Measurements from ENCODE around the gene MYCN.

MYCN gene

GRCh38 chr2:15993666-15994065 is 53.3 kb downstream of the MYCN start:
- H3K4me3 ChIP-seq (ENCODE audit: low read depth, low read length), result no peak overlapping the region
- DNase-seq (ENCODE audit: low read depth), result no peak
- TF ChIP-seq CTCF (IDR thresholded peaks at IDR 0.05; ENCODE audit: control insufficient read depth, extremely low read depth, insufficient read depth), result no peak

- TF ChIP-seq CTCF (IDR thresholded peaks at IDR 0.05; ENCODE audit: control insufficient read depth, extremely low read depth, insufficient read depth), result no peak
- H3K4me3 ChIP-seq (ENCODE audit: low read depth, low read length), result no peak overlapping the region
- DNase-seq (ENCODE audit: low read depth), result no peak
Observed at GRCh38 chr2:15995603-15996002, 55.3 kb downstream of the MYCN start.

Measured in LNCaP clone FGC (cell line).